ENCODE data around the gene EPHB6.
A peak's percentile ranks its signal among the peaks of the same experiment; 100 is the strongest.

The EPHB6 gene, protein sequence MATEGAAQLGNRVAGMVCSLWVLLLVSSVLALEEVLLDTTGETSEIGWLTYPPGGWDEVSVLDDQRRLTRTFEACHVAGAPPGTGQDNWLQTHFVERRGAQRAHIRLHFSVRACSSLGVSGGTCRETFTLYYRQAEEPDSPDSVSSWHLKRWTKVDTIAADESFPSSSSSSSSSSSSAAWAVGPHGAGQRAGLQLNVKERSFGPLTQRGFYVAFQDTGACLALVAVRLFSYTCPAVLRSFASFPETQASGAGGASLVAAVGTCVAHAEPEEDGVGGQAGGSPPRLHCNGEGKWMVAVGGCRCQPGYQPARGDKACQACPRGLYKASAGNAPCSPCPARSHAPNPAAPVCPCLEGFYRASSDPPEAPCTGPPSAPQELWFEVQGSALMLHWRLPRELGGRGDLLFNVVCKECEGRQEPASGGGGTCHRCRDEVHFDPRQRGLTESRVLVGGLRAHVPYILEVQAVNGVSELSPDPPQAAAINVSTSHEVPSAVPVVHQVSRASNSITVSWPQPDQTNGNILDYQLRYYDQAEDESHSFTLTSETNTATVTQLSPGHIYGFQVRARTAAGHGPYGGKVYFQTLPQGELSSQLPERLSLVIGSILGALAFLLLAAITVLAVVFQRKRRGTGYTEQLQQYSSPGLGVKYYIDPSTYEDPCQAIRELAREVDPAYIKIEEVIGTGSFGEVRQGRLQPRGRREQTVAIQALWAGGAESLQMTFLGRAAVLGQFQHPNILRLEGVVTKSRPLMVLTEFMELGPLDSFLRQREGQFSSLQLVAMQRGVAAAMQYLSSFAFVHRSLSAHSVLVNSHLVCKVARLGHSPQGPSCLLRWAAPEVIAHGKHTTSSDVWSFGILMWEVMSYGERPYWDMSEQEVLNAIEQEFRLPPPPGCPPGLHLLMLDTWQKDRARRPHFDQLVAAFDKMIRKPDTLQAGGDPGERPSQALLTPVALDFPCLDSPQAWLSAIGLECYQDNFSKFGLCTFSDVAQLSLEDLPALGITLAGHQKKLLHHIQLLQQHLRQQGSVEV

GRCh38 chr7:142854372-142855113, at the start of gene EPHB6:
TSS of gene EPHB6 (plus strand) at chr7:142855076. CDS start at chr7:142863228, 8,152 bp downstream.
- no peak for DNase-seq

DNA sequence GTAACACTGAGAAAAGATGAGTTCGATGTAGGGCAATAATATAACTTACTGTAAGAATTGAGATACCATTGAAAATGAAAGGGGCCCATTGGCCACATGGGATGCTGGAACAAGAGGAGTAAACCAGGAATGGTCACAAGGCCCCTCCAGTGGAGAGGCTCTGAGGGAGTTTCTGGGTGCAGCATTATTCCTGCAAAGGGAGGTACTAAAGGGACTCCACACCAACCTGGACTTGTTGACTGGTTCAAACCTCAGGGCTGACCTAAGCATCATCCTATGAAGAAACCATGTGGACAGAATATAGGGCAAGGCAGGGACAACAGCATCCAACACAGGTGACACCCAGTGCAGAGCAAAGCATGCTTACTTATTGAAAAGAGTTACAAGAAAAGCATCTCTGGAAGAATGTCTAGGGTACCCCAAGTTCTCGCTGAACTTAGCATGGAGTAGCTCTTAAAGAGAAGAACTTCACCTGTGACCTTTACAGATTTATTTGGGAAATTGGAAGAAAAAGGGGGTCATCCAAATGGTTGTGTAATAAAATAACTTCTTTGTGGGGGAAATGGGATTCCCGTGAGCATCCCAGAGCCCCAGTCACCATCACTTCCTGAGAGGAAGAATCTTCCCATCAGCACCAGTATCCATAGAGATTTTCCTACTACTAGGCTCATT, 49.4 kb upstream of the EPHB6 start:
- DNase-seq, result no peak

DNA sequence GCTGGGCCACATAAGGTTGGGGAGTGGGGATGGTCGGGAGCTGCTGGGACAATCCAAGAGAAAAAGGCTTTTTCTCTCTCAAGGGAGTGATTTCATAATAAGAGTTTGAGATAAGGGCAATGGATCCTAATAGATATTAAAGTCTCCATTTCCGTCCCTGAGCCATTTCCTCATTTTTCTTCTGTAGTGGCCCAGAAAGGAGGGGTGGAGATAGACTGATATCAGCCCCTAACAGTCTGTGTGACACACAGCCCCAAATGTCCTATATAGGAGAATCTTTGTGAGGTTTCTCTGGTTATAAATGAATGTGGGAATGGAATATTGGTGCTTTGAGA, 48.9 kb upstream of the EPHB6 start:
- no peak for DNase-seq

- no peak for DNase-seq
These were observed 47.9 kb upstream of the EPHB6 start for GRCh38 chr7:142806957-142807356.

GRCh38 chr7:142807855-142808460, 46.9 kb upstream of the EPHB6 start:
- DNase-seq, result no peak

GRCh38 chr7:142808461-142808801, 46.4 kb upstream of the EPHB6 start:
- DNase-seq, result no peak

- DNase-seq, result no peak
These were observed 45.9 kb upstream of the EPHB6 start for GRCh38 chr7:142808802-142809583.

- no peak for DNase-seq
These were observed 45.2 kb upstream of the EPHB6 start for GRCh38 chr7:142809671-142810070.

- DNase-seq, result peak; percentile 5
These were observed 43.6 kb upstream of the EPHB6 start for GRCh38 chr7:142811154-142811737.

GRCh38 chr7:142812437-142813215, 42.2 kb upstream of the EPHB6 start:
- no peak for DNase-seq

DNA sequence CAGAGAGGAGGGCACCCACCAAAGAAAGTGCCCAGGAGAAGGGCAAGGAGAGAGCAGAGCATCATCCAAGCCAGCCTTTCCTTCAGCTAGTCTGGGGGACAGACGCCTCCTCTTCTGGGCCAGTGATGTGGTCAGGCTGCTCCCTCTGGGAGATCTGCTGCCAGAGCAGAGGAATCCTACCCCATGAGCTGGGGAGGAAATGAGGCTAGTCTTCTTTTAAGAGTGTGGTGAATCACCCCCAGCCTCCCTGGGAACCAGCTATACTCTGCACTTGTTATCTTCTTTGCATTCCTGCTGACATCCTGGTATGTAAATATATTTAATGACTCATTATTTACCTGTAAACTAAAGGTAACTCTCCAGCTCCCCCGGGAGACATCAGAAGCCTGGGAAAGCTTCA, 41.6 kb upstream of the EPHB6 start:
- no peak for DNase-seq

GRCh38 chr7:142813699-142814098, 41.2 kb upstream of the EPHB6 start:
- DNase-seq, result no peak

GRCh38 chr7:142814451-142814850, 40.4 kb upstream of the EPHB6 start:
- DNase-seq, result no peak

DNA sequence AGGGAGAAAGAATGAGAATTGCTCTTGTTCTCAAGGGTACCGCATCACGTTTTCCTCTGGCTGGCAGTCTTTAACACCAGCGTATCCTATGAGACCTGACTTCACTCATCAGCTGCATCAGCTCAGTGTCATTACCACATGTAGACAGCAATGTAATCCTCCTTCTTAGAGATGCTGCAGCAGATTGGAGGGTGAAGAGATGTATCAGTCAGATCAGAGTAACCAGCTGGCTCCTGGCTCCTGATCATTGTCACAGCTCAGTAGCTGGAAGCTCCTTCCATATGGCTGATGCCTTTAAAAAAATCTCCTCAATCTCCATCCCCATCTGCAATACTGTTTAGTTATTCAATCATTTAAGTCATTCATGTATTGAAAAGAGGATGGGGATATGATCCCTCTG, 39.7 kb upstream of the EPHB6 start:
- DNase-seq, result no peak

- no peak for DNase-seq
These were observed 37.4 kb upstream of the EPHB6 start for GRCh38 chr7:142817506-142817905.

GRCh38 chr7:142819530-142819929, 35.3 kb upstream of the EPHB6 start:
- no peak for DNase-seq

- no peak for DNase-seq
These were observed 32.2 kb upstream of the EPHB6 start for GRCh38 chr7:142822714-142823113.

DNA sequence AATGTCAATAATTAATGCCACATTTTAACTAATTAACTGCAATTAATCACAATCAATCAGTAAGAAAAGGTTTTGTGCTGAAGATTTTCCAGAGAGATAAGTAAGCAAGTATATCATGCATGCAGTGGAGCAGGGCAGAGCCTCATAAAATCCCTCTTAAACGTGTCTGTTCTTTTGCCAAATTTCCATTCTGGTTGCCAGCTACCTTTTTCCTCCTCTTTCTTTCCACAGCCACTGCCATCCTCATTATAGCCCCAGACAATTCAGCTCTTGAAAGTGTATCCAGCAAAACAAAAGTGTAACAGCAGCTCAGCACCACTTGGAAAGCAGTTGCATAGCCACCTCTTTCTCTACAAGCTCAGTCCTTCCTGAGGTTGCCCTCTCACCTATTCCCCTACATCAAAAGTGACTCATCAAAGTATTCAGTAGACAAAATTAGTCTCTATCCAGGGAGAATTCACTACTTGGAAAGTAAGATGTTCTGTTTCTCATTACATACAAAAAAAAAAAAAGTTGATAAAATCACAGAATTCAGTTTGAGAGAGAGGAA, 26.9 kb upstream of the EPHB6 start:
- no peak for DNase-seq

- DNase-seq, result no peak
These were observed 22.5 kb upstream of the EPHB6 start for GRCh38 chr7:142832417-142832816.
